Stimulated activated CD4-positive, alpha-beta T cell treated with anti-CD3 and anti-CD28 coated beads, TNF-alpha, amount 100 ng/mL, for 4 hours (primary cell): ENCODE measurements around the gene GUCY2D.

Experiments
- DNase-seq, 3 experiments: peaks; one replicate each; pipeline ENCODE4 v3.0.0-alpha.2; 2020; ENCODE audit warnings: low read depth in 3 of 3

The GUCY2D gene

DNA sequence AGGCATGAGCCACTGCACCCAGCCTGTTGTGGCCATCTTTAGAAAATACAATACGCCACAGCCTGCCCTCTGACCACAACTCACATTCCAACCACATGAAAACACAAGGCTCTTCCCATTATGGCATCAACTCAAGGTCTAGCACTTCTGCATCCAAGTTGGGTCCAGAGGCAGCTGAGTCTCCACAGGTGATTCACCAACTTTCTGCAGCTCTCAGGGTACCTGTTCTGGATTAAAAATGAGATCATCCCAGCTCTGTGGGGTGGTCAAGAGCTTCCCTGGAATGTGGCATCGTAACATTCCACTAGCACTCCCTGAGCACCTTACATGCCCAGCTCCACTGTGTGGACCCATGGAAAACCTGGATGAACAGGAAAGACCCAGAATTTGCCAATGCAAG lies 9.9 kb upstream of the GUCY2D start:
- no peak for DNase-seq

DNA sequence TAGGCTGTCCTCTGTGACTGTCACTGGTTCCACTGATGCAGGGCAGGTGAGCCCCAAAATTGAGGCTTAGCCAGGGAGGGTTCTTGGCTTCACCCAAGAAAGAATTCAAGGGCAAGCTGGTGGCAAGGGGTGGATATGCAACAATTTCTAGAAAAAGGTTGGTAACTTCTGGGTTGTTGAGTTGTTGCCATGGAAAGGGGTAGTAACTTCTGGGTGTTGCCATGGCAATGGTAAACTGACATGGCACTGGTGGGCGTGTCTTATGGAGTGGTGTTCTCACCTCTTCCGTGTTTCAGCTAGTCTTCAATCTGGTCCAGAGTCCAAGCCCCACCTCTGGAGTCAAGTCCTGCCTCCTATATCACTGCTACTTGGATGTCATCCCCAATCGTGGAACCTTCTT lies 9.5 kb upstream of the GUCY2D start:
- DNase-seq, result no peak

DNA sequence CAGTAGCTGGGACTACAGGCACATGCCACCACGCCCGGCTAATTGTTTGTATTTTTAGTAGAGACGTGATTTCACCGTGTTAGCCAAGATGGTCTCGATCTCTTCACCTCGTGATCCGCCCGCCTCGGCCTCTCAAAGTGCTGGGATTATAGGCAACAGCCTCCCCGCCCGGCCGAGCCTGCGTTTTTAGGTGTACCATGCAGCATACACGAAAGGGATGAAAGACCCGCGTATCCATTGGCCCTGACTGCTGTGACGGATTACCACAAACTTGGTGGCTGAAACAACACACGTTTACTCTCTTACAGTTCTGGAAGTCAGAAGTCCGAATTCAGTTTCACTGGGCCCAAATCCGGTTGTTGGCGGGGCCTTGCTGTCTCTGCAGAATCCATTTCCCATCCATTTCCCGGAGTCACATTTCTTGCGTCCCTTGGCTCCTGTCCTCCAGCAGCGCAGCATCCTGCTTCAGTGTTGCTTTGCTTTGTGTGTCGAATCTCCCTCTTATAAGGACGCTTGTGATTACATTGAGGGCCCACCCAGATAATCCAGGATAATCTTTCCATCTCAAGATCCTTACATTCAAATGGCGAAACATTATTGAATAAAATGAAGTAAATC lies 8.3 kb upstream of the GUCY2D start:
- DNase-seq, result no peak

DNA sequence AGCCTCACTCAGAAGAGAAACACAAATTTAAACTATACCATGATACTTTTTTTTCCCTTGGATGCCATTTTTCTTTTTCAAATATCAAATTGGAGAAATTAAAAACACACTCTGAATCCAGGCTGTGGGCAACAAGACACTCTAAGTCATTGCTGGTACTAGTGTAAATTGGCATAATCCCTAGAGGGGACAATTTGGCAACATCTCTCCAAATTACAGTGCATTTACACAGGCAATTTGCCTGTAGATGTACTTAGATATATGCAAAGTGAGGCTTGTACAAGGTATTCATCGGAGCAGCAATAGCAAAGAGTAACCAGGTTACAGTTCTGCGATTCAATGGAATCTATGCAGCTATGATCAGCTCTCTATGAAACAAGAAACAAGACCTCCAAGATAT lies 6.7 kb upstream of the GUCY2D start:
- DNase-seq, result no peak

DNA sequence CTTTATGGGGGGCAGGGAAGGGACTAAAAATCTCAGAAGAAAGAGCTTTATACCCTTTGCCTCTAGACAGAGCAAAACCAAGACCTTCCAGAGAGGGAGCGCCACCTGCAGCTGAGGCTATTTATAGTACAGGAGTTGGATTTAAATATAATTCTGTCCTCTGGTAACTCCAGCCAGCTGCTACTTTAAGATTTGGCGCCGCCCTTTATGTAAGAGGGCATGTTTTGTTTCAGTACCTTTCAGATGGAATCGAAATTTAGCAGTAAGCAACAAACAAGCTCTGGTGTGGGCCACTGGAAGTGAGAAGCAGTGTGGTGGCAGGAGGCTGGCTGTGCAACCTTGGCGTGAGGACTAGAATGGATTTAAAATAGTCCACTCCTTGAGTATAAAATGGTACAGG lies 5.2 kb upstream of the GUCY2D start:
- no peak for DNase-seq

DNA sequence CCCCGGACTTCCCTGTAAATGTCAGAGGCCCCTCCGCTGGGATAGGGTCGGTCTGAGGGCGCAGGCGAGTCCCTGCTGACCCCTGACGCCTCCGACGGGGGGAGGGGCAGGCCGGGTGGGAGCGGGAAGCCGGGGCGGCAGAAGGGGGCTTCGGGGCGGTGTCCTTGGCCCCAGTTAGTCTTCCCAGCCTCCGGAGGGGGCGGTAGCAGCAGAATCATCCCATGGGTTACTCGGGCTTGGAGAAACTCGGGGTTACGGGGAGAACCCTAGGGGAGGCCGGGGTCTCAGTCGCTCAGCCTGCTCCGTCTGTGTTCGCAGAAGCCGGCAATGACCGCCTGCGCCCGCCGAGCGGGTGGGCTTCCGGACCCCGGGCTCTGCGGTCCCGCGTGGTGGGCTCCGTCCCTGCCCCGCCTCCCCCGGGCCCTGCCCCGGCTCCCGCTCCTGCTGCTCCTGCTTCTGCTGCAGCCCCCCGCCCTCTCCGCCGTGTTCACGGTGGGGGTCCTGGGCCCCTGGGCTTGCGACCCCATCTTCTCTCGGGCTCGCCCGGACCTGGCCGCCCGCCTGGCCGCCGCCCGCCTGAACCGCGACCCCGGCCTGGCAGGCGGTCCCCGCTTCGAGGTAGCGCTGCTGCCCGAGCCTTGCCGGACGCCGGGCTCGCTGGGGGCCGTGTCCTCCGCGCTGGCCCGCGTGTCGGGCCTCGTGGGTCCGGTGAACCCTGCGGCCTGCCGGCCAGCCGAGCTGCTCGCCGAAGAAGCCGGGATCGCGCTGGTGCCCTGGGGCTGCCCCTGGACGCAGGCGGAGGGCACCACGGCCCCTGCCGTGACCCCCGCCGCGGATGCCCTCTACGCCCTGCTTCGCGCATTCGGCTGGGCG lies 542 bp downstream of the GUCY2D start:
- DNase-seq, result no peak

DNA sequence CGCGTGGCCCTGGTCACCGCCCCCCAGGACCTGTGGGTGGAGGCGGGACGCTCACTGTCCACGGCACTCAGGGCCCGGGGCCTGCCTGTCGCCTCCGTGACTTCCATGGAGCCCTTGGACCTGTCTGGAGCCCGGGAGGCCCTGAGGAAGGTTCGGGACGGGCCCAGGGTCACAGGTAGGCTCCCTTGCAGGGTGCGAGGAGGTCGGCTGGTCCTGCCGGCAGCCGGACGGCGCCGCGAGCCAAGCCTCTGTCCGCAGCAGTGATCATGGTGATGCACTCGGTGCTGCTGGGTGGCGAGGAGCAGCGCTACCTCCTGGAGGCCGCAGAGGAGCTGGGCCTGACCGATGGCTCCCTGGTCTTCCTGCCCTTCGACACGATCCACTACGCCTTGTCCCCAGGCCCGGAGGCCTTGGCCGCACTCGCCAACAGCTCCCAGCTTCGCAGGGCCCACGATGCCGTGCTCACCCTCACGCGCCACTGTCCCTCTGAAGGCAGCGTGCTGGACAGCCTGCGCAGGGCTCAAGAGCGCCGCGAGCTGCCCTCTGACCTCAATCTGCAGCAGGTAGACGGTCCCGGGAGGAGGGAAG lies 1.3 kb downstream of the GUCY2D start:
- DNase-seq, result no peak

DNA sequence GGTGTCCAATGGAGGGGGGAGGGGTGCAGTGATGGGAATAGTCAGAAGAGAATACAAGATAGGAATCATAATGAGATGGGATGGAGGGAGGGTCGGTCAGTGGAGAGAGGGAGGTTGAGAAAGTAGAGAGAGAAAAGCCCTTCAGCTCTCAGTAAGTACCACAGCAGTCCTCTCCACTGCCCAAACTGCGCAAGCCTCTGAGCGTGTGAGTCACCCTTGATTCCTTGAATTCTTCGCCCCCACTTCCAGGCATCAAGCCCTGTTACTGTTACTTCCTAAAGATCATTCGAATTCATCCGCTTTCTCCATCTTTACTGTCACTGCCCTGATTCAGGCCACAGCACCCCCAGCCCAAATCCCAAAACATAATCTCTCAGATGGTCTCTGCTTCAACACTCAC lies 2.5 kb downstream of the GUCY2D start:
- no peak for DNase-seq

DNA sequence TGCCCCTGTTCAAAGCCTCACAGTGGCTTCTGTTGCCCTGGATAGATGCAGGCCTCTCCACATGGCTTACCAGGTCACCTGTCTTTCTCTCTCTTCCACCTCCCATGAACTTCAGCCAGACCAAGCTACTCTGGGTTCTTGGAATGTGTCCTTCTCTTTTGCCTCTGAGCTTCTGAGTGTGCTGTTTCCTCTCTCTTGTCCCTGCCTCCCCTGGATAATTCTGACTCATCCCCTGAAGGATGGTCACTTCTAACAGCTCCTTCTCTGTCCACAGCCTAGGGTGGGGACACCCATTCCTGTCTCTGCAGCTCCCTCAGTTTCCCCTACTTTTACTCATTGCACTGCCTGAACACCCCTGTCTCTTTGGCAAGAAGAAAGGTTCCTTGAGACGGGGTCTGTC lies 2.9 kb downstream of the GUCY2D start:
- no peak for DNase-seq

DNA sequence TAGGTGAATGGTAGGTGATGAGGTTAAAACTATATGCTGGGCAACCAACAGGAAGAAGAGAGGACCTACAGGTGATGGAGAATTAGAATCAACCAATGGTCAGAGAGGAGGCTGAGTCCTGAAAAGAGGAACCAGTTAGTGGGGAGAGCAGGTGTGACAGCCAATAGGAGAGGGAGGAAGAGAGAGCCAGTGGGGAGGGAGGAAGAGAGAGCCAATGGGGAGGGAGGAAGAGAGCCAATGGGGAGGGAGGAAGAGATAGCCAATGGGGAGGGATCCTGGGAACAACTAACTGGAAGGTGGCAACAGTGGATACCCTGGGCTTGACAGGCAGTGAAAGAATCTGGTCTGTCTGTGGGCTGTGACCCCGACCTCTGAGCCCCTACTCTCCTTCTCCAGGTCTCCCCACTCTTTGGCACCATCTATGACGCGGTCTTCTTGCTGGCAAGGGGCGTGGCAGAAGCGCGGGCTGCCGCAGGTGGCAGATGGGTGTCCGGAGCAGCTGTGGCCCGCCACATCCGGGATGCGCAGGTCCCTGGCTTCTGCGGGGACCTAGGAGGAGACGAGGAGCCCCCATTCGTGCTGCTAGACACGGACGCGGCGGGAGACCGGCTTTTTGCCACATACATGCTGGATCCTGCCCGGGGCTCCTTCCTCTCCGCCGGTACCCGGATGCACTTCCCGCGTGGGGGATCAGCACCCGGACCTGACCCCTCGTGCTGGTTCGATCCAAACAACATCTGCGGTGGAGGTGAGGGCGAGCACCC lies 3.7 kb downstream of the GUCY2D start:
- no peak for DNase-seq

DNA sequence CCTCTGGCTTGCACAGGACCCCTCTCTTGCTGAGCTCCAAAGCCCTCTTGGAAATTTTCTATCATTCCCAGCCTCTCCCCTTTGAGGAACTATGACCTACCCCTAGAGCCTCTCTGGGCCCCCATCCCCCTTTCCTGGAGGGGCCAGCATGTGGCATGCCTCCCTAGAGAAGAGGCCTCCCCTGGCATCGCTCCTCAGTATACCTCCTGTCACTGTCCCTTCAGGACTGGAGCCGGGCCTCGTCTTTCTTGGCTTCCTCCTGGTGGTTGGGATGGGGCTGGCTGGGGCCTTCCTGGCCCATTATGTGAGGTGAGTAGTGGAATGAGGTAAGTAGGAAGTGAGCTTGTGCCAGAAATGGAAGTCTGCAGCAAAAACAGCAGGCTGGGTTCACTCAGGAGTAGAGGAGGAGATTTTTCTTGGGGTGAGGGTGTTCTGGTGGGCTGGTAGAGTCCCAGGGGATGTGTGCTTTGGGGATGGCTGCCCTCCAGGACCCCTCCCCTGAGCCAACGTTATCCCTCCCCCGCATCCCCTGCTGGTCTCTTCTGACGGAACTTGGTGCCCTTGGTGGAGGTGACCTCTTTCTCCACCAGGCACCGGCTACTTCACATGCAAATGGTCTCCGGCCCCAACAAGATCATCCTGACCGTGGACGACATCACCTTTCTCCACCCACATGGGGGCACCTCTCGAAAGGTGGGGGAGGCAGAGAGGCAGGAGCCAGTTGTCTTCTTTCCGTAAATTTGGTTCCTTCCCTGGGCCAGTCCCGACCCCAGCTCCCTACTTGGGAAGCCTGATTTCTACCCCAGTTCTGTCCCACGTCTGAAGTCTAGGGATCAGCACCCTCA lies 4.6 kb downstream of the GUCY2D start:
- DNase-seq, result no peak

DNA sequence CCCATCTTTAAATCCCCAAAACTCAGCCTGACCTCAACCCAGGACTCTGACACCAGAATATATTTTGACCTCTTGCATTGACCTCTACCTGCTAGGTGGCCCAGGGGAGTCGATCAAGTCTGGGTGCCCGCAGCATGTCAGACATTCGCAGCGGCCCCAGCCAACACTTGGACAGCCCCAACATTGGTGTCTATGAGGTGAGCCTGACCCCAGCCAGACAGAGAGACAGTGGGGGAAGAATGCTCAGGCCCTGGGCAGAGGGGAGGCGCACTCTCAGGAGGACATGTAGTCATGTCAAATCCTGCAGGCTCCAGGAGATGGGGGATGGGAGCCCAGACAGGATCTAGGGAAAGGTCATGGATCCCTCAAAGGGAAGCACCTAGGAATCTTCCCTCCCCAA lies 5.4 kb downstream of the GUCY2D start:
- DNase-seq, result no peak

DNA sequence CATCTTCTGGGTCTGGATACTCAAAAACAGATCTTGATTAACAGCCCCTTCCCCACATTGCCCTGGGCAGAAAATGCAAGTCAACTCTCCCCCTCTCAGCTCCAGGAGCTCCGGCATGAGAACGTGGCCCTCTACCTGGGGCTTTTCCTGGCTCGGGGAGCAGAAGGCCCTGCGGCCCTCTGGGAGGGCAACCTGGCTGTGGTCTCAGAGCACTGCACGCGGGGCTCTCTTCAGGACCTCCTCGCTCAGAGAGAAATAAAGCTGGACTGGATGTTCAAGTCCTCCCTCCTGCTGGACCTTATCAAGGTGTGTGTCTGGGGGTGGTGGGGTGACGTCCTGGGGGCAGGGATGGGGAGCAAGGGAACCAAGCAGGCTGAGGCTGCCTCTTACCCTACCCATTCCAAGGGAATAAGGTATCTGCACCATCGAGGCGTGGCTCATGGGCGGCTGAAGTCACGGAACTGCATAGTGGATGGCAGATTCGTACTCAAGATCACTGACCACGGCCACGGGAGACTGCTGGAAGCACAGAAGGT lies 9.7 kb downstream of the GUCY2D start:
- no peak for DNase-seq

DNA sequence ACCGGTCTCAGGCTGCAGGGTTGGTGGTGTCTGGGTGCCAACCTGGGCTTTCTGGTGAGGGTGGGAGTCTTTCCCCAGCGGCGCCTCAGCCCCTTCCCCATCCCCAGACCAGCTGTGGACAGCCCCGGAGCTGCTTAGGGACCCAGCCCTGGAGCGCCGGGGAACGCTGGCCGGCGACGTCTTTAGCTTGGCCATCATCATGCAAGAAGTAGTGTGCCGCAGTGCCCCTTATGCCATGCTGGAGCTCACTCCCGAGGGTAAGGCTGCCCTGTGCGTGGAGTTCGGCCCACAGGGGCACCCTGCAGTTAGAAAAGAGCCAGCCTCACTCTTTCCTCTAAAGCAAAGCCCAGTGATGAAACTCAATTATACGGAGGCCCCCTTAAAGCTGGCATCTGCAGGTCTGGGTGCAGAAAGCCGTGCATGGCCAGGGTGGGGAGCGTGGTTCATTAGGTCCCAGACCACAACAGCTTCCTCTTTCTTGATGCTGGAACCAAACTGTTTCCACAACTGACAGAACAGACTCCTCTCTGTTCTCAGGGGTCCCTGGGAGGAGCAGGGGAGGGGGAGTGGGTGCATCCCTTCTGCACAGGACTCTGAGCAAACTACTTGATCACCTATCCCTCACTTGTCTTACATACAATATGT lies 10.7 kb downstream of the GUCY2D start:
- no peak for DNase-seq

DNA sequence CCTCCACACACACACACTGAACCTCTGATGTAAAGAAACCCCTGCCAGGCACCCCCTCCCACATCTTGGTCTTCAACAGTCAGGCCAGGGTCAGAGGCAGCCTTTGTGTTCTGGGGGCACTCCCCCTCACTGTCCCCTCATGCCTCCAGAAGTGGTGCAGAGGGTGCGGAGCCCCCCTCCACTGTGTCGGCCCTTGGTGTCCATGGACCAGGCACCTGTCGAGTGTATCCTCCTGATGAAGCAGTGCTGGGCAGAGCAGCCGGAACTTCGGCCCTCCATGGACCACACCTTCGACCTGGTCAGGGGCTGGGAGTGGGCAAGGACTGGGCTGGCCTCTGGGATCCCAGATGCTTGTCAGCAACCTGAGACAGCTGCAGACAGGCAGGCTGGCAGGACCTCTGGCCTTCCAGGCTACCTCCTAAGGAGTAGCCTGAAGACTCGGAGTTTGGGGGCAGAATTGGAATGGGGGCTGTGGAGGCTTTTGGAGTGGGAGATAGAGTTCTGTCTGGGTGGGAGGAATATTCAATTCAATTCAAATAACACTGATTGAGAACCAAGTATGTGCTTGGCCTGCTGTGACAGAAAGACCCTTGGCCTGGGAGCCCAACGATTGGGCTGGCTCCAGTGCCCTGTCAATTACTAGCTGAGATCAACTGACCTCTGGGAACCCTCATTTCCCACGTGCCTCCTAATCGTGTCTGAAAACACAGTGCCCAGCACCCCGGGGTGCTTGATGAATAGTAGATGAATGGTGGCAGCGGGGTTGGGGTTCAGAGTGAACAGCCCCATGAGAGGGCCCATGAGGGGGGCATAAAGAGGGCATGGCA lies 11.5 kb downstream of the GUCY2D start:
- DNase-seq, result no peak

DNA sequence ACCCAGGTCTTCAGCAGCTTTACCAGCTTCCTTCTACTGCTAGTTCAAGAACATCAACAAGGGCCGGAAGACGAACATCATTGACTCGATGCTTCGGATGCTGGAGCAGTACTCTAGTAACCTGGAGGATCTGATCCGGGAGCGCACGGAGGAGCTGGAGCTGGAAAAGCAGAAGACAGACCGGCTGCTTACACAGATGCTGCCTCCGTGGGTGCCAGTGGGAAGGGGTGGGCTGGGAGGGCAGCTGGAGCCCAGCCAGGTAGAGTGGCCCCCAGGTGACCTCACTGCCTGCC lies 12.1 kb downstream of the GUCY2D start:
- no peak for DNase-seq

DNA sequence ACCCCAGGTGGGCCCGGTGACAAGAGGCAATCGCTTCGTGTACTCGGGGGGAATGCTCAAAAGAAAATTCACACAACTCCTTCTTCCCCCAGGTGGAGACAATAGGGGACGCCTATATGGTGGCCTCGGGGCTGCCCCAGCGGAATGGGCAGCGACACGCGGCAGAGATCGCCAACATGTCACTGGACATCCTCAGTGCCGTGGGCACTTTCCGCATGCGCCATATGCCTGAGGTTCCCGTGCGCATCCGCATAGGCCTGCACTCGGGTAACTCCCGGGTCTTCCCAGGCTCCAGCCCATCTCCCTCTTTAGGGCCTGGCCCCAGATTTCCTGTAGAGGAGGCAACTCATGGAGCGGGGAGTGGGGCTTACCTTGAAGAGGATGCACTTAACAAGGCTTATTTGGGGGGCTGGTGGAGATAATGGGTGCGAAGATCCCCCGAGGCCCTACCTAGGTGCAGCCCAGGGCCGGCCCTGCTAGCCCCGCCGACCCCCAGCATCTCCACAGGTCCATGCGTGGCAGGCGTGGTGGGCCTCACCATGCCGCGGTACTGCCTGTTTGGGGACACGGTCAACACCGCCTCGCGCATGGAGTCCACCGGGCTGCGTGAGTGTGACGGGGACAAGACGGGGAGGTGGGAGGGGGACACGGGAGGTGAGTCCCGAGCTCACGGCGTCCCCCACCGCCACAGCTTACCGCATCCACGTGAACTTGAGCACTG lies 13.0 kb downstream of the GUCY2D start:
- no peak for DNase-seq

DNA sequence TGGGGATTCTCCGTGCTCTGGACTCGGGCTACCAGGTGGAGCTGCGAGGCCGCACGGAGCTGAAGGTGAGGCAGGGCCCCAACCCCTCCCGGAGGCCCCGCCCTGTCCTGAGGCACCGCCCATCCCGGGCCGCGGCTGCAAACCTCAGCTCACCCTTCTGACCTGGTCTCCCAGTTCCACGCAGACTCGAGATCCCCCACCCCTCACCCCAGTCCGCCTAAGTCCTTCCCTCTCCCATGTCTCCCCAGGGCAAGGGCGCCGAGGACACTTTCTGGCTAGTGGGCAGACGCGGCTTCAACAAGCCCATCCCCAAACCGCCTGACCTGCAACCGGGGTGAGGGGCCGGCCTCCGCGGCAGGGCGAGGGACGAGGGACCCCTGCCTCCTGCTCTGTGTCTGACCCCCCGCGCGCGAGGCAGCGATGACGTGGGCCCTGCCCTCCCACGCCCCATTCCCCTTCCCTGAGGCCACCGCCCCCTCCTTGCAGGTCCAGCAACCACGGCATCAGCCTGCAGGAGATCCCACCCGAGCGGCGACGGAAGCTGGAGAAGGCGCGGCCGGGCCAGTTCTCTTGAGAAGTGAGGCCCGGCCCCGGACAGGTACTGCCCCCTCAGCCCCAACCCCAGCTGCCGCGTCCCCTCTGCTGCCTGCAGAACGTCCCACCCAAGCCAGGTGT lies 13.7 kb downstream of the GUCY2D start:
- DNase-seq, result no peak
